GM19328 (cell line): ENCODE measurements around the gene ACAP1.

Source experiments
- ATAC-seq: cut with Tn5 transposase; IDR thresholded peaks from one replicate; pipeline ENCODE4 v1.9.1; 2021; ENCODE audit warnings: mild to moderate bottlenecking, moderate library complexity; ENCODE audit not compliant: unreplicated experiment

The ACAP1 gene

GRCh38 chr17:7336240-7337175, at the start of gene ACAP1:
TSS of gene ACAP1 (plus strand) at chr17:7336529. CDS start at chr17:7336735, 206 bp downstream.
- ATAC-seq = peak; percentile 81

GRCh38 chr17:7289256-7290032, 46.9 kb upstream of the ACAP1 start:
- no peak for ATAC-seq

- ATAC-seq = no peak
These were observed 46.2 kb upstream of the ACAP1 start for GRCh38 chr17:7290166-7290565.

- no peak for ATAC-seq
These were observed 45.6 kb upstream of the ACAP1 start for GRCh38 chr17:7290685-7291084.

- no peak for ATAC-seq
These were observed 44.1 kb upstream of the ACAP1 start for GRCh38 chr17:7292194-7292593.

- no peak for ATAC-seq
These were observed 43.6 kb upstream of the ACAP1 start for GRCh38 chr17:7292729-7293128.

GRCh38 chr17:7293159-7293558, 43.2 kb upstream of the ACAP1 start:
- ATAC-seq = no peak

- no peak for ATAC-seq
These were observed 42.3 kb upstream of the ACAP1 start for GRCh38 chr17:7293816-7294613.

GRCh38 chr17:7294614-7295153, 41.6 kb upstream of the ACAP1 start, which contains the start of gene YBX2:
TSS of gene YBX2 (minus strand) at chr17:7294639. CDS start at chr17:7294500, 139 bp downstream.
- no peak for ATAC-seq

GRCh38 chr17:7295230-7296180, 40.8 kb upstream of the ACAP1 start:
- no peak for ATAC-seq

GRCh38 chr17:7296189-7296861, 40.0 kb upstream of the ACAP1 start:
- no peak for ATAC-seq

GRCh38 chr17:7304179-7304578, 32.1 kb upstream of the ACAP1 start:
- no peak for ATAC-seq

GRCh38 chr17:7306911-7307685, 29.2 kb upstream of the ACAP1 start, which contains the start of gene EIF5A:
TSS of gene EIF5A (plus strand) at chr17:7307628. CDS start at chr17:7309636, 2,008 bp downstream.
- peak; percentile 72 for ATAC-seq

- ATAC-seq = no peak
These were observed 28.4 kb upstream of the ACAP1 start for GRCh38 chr17:7307686-7308624.

- no peak for ATAC-seq
These were observed 27.5 kb upstream of the ACAP1 start for GRCh38 chr17:7308625-7309433.

- no peak for ATAC-seq
These were observed 26.7 kb upstream of the ACAP1 start for GRCh38 chr17:7309628-7310027.
